ENCODE results near the gene TYROBP.
A peak's percentile ranks its signal among the peaks of the same experiment; 100 is the strongest.
"Not testable (repeated sequence)": the region's sequence is repeated elsewhere in the genome, so short reads cannot be mapped to it uniquely, and the experiment has no call there.

TYROBP gene

GRCh38 chr19:35901854-35902661 is 6.0 kb downstream of the TYROBP start, which contains the start of gene HCST:
Gene HCST, plus strand, starts transcription at chr19:35902529. Its CDS starts 65 bp downstream, at chr19:35902594.
- peak within 1 kb of the TSS; percentile 35 for H3K4me3 ChIP-seq (ENCODE audit: low read depth, low read length)

GRCh38 chr19:35901055-35901644 is 6.9 kb downstream of the TYROBP start:
- no peak overlapping the region for H3K4me3 ChIP-seq (ENCODE audit: low read depth, low read length)

GRCh38 chr19:35899547-35900214 is 8.4 kb downstream of the TYROBP start:
- peak overlapping the region; percentile 79 for H3K4me3 ChIP-seq (ENCODE audit: low read depth, low read length)

- peak overlapping the region; percentile 79 for H3K4me3 ChIP-seq (ENCODE audit: low read depth, low read length)
These were observed 9.6 kb downstream of the TYROBP start for GRCh38 chr19:35898499-35898809.

- no peak overlapping the region for H3K4me3 ChIP-seq (ENCODE audit: low read depth, low read length)
These were observed 10.2 kb downstream of the TYROBP start for GRCh38 chr19:35897706-35898451.

GRCh38 chr19:35896643-35897040 is 11.5 kb downstream of the TYROBP start:
- H3K4me3 ChIP-seq (ENCODE audit: low read depth, low read length), result no peak overlapping the region

GRCh38 chr19:35895911-35896642 is 12.0 kb downstream of the TYROBP start:
- H3K4me3 ChIP-seq (ENCODE audit: low read depth, low read length), result no peak overlapping the region

- H3K4me3 ChIP-seq (ENCODE audit: low read depth, low read length), result no peak overlapping the region
These were observed 13.8 kb downstream of the TYROBP start for GRCh38 chr19:35894342-35894741.

GRCh38 chr19:35891819-35892218 is 16.3 kb downstream of the TYROBP start:
- H3K4me3 ChIP-seq (ENCODE audit: low read depth, low read length), result not testable (repeated sequence)

GRCh38 chr19:35890113-35890650 is 17.9 kb downstream of the TYROBP start:
- H3K4me3 ChIP-seq (ENCODE audit: low read depth, low read length), result no peak overlapping the region

- no peak overlapping the region for H3K4me3 ChIP-seq (ENCODE audit: low read depth, low read length)
These were observed 18.6 kb downstream of the TYROBP start for GRCh38 chr19:35889370-35890112.

- no peak overlapping the region for H3K4me3 ChIP-seq (ENCODE audit: low read depth, low read length)
These were observed 19.7 kb downstream of the TYROBP start for GRCh38 chr19:35888398-35888797.

- no peak overlapping the region for H3K4me3 ChIP-seq (ENCODE audit: low read depth, low read length)
These were observed 20.9 kb downstream of the TYROBP start for GRCh38 chr19:35887197-35887596.

- H3K4me3 ChIP-seq (ENCODE audit: low read depth, low read length), result no peak overlapping the region
These were observed 22.2 kb downstream of the TYROBP start for GRCh38 chr19:35885904-35886303.

- H3K4me3 ChIP-seq (ENCODE audit: low read depth, low read length), result no peak overlapping the region
These were observed 22.8 kb downstream of the TYROBP start for GRCh38 chr19:35885225-35885738.

GRCh38 chr19:35883882-35884281 is 24.2 kb downstream of the TYROBP start:
- H3K4me3 ChIP-seq (ENCODE audit: low read depth, low read length), result no peak overlapping the region

GRCh38 chr19:35882114-35882832 is 25.8 kb downstream of the TYROBP start:
- no peak overlapping the region for H3K4me3 ChIP-seq (ENCODE audit: low read depth, low read length)

GRCh38 chr19:35879770-35880317 is 28.3 kb downstream of the TYROBP start:
- no peak overlapping the region for H3K4me3 ChIP-seq (ENCODE audit: low read depth, low read length)

Measured in iPS-11a (cell line).